Hematopoietic multipotent progenitor cell (in vitro differentiated cells): ENCODE results near the gene SERINC5. TPM values are rescaled to one million over a fixed set of nuclear protein-coding genes. Genes with fewer than 3 reads are reported as not detected.
"Not testable (repeated sequence)": the region's sequence is repeated elsewhere in the genome, so short reads cannot be mapped to it uniquely, and the experiment has no call there.

Source experiments
- DNase-seq, 3 donors: peaks; one replicate each; pipeline ENCODE4 v3.0.0-alpha.2; 2011 to 2015; ENCODE audit warnings: low read depth in 2 of 3, low spot score in 2 of 3
- total RNA-seq: library from RNA; depleted of rRNA; stranded (reverse); fragments of >200 nt; gene quantifications from one replicate; pipeline ENCODE4 v1.2.3, GENCODE V29; 2012

SERINC5 gene
- total RNA-seq, 1 donor = 13.7 TPM

DNA sequence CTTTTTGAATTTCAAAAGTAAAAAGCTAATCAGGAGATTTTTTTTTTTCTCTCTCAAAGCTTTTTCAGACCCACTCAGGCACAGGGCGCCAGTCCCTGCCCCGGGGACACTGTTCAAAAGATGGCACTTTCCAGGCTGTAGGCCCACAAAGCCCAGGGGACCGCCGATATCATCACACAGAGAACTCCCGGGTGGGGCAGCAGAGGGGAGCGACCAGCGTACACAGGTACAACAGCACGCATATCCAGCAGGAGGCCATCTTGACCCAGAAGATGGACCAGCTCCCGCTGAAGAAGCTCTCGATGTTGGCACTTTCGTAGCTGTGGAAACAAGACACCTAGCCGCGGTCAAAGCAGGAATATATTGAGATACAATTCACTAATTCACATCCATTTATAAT, 112.4 kb downstream of the SERINC5 start:
- DNase-seq = no peak

DNA sequence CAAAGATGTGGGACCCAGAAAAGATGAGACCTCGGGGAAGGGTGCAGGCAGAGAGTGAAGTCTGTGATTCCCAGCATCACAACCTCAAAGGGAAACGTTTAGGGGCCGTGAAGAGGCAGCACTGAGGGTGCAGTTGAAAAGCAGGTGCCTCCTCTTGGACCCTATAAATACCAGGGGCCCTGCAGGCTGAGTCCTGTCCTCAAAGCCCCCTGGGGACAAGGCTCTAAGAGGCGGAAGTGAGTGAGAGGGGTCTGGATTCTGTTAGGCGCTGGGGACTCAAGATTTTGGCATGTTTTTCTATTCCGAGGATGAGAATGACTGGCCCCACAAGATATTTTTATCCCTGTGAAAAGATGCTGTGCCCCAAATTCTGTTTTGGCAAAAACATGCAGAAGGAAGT, 112.9 kb downstream of the SERINC5 start:
- DNase-seq = no peak

DNA sequence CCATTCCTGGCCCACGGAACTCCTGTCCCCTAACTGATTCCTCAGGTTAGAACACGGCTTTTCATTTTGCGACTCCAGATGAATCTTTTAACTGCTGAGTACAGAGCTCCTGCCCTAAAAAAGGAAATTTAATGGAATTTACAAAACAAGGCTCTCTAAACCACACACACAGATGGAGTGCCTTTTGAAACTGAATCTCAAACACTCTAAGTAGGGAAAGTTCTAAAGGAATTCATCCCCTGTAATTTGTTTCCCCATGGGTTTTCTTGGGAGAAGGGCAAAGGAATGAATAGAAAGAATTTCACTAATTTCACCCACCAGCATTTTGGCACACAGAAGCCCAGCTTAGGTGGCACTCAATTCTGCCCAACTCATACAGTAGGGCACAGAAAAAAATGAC, 114.2 kb downstream of the SERINC5 start:
- DNase-seq = no peak

DNA sequence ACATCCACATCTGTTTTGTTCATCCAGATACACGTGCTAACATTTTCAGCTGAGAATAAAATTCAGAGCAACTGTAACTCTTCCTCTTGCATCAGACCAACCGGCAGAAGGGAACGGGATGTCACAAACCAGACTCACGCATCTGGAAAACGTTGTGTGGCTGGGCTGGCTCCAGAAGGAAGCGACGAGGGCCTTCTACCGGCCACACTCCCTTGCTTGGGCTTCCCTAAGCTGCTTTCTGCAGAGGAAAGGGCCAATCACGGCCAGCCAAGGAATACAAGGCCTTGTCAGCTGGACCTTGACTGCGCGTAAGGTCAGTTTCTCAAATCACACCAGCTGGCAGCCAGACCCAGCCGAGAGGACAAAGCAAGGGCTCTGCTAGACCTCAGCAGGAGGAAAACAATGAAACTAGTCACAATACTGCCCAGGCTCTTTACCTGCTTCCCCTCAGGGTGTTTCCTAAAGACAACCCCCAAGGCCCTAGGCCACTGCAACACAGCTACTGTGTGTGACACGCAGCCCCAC, 114.6 kb downstream of the SERINC5 start:
- DNase-seq = no peak

DNA sequence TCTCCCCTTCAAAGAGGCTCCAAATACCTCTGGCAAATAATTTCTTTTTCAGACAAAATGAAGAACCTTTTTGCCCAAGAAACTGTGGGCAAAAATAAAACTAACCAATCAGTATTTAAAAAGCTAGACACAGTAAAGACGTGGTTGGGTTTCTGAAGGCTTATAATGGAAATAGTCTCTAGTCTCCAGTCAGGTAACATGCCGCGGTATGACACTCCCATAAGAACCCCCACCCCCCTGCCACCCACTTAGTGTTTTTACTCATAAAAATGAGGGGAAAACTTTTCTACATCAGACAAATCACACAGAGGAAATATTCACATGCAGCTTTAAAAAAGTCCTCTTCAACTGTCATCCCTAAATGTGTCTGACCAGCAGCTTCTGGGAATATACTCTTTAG, 115.4 kb downstream of the SERINC5 start:
- no peak for DNase-seq

DNA sequence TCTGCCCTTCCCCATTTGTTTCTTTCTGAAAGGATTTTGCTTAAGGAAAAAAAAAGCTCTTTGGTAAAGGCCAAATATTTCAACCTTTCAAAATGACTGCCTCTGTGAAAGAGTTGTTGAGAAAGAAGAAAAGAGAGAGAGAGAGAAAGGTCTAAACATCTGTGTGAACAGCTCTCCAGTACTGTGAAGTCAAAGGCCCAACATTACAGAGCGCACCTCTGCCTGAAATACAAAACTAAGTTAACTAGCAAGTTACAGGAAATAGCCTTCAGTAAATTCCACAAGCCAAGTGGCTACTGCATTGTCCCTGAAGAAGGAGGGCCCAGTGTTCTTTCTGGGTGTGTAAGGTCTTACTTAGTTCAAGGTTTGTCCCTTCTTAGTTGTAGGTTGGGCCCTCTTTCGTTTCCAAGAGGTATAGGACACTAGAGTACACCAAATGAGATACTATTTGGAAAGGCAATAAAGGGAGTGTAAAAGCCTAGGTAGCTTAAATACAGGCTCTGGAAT, 116.3 kb downstream of the SERINC5 start:
- no peak for DNase-seq

DNA sequence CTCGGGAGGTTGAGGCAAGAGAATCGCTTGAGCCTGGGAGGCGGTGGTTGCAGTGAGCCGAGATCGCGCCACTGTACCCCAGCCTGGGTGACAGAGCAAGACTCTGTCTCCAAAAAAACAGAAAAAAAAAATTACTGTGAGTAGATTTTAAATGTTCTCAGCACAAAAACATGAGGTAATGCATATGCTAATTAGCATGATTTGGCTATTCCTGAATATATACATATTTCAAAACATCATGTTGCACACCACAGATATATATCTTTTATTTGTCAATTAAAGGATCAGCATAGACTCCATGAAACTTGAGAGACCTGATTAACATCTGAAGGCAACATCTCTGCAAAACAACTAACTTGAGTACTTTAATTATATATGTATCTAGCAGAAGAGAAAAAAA, 117.4 kb downstream of the SERINC5 start:
- DNase-seq = no peak

DNA sequence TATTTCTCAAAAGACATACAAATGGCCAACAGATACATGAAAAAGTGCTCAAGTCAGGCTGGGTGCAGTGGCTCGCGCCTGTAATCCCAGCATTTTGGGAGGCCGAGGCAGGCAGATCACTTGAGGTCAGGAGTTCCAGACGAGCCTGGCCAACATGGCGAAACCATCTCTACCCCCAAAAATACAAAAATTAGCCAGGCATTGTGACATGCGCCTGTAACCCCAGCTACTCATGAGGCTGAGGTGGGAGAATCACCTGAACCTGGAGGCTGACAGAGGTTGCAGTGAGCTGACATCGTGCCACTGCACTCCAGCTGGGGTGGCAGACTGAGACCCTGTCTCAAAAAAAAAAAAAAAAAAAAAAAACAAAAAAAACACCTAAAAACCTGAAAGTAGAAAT, 119.0 kb downstream of the SERINC5 start:
- not testable (repeated sequence) for DNase-seq

DNA sequence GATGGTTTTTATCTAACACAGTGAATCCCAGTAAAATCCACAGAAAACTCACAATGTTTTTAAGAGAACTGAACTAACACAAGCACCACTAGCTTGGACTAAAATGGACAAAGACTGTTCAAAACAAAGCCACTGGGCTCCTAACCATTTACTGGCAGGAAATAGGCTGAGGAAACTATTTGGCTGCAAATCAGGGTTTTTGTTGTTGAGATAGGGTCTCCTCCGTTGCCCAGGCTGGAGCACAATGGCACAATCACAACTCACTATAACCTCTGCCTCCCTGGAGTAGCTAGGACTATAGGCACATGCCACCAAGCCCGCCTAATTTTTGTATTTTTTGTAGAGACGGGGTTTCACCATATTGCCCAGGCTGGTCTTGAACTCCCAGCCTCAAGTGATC, 121.0 kb downstream of the SERINC5 start:
- no peak for DNase-seq

DNA sequence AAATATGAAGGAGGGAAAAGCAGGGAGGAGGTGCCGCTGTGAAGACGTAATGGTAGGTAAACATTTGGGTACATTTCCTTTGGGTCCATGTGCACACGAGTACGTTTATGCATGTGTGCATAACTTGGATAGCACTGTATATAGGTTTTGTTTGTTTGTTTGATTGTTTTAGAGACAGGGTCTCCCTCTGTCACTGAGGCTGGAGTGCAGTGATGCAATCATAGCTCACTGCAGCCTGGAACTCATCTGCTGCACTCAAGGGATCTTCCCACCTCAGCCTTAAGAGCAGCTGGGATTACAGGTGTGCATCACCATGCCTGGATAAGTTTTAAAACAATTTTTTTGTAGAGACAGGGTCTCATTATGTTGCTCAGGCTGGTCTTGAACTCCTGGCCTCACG, 126.7 kb downstream of the SERINC5 start:
- no peak for DNase-seq

DNA sequence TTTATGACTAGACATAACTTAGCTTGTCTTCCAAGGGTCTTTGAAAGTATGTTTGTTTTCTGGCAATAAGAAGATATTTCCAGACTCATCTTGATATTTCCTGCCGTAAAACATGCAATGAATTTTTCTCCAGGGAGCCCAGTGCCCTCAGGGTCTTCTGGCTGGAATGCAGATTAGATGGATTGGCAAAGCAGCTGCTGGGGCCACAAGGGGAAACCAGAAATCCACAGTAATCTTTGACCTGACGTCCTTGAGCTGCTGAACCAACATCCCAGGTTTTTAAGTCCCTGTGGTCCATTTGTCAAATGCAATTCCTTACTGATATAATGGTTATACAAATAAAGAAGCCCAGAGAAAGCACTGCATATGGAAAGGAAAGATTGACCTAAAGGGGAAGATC, 127.7 kb downstream of the SERINC5 start:
- no peak for DNase-seq

DNA sequence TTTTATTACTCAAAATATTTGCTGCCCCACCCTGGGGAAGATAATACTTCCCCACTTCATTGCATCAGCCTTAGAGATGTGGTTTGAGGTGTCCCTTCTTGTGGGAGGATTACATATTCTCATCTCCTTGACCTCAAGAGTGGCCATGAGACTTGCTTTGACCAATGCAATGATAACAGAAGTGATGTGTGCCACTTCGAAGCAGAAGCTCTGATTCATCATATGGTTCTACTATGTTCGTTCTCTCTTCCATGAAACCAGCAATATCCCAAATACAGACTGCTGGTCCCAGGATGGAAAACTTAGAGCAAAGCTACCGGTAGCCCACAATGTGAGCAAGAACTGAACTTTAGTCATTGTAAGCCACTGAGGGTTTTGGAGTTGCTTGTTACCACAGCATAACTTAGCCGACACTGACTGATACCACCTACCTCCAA, 128.7 kb downstream of the SERINC5 start:
- peak in 1 of 3 donors; percentile 8 for DNase-seq

DNA sequence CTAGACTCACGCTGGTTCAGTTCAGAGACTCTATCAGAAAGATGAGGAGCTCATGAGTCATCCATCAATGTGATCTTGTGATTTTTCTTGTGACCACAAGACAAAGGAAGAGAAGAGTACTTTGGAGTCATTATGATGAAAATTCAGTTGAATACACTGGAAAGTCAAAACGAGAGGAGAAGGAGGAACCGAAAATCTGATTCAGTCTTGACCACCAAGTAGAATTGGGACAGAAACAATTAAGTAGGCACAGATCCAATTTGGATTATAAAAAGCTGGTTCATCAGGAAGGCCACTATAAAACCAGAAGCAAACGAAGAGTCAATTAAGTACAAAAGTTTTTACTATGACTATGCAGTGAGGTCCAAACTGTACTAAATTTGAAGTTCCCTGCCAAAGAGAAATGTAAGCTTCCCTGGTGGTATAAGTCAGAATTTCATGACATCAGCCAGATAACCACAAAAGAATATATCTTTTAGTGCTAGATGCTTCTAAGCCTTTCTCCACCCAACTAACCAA, 129.8 kb downstream of the SERINC5 start:
- no peak for DNase-seq

DNA sequence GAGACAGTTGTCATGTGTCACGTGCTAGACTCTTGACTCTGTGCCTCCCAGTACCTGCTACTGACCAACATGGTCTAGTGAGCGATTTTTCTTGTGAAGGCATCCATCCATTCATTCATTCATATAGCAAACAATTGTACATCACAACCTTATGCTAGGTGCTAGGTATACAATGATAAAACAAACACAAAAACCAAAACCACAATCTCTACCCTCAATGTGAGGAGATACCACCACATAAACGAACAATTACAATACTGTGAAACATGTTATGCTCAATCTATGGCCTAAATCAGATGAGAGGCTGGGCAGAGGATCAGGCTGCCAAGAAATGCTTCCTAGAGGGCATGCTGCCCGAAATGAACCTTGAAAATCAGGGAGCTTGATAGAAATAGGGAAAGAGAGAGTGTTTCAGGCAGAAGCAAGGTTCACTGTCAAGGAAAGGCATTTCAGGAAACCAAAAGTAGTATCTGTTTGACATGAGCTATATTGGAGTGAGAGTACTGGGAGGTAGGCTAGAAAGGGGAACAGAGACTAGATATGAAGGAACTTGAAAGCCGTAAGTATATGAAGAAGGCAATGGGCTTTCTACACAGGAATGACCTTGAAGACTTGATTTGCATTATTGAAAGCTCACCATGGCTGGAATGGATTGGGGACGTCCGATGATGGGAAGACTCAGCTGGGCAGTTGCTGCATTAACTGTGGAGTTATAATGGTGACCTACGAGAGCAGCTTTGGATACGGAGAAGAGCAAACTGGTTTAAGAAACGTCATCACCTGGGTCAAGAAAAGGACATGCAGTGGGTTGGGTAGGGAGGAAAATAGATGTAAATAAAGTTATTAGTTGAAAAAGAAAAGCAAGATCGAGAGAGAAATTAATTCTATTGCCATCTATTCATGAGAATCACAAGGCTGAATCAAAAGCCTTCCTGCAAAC, 130.6 kb downstream of the SERINC5 start:
- DNase-seq = no peak

DNA sequence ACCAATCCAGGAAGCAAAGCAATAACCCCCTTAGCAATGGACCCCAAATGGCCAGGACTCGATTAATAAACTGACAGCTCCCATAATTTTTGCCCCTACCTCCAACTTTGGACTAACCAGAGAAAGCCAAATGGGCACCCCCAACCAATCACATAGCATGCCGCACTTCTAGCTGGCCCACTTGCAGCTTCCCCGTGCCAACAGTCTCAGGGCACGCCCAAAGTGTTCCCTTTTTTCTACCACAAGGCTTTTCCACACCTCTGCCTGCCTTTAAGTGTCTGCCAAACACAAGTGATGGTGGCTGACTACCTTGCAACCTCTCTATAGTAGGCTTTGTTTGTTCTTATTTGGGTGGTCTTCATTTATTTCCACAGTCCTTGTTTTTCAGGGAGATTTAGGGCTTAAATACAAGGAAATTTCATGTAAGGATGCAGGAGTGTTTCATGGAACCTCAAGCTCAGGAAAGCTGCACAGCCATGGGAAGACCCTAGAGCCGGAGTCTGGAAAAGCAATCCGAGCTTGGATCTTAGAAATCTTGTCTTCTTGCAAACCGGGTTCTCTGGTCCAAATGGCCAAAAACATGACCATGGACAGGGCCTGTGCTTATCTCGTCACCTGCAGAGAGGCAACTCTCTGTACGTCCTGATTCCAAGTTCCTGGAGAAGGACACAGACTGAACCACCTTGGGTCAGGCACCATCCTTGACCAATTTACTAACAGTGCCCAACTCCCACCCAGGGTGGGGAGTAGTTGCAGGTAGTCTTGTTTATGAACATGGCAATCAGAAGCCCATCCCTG, 131.5 kb downstream of the SERINC5 start:
- no peak for DNase-seq

DNA sequence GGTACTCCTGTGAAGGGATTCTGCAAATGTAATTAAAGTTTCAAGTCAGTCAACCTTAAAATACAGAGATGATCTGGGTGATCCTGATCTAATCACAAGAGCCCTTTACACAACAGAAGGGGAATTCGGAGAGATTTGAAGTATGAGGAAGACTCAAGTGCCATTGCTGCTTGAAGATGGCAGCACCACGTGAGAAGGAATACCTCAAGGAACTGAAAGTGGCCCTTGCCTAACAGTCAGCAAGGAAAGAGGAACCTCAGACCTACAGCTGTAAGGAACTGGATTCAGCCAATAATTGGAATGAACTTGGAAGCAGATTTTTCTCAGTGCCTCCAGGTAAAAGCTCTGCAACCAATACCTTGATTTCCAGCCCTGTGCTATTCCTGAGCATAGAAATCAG, 133.3 kb downstream of the SERINC5 start:
- DNase-seq = no peak

DNA sequence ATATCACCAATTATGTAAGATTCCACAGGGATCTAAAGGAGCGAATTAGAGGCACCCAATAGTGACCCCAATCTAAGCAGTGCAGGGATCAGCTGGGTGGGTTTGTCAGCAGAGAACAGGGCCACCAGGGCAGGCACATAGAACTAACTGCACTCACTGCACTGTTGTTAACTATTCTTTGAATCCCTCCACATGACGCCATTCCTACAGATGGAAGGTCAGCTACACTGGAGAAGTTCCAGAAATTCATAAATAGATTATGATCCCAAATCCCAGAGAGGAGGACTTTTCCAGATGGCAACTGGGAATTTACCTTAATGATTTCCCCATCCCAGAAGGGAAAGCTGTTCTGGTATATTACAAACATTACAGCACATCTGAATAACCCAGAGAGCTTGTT, 136.5 kb downstream of the SERINC5 start:
- no peak for DNase-seq

DNA sequence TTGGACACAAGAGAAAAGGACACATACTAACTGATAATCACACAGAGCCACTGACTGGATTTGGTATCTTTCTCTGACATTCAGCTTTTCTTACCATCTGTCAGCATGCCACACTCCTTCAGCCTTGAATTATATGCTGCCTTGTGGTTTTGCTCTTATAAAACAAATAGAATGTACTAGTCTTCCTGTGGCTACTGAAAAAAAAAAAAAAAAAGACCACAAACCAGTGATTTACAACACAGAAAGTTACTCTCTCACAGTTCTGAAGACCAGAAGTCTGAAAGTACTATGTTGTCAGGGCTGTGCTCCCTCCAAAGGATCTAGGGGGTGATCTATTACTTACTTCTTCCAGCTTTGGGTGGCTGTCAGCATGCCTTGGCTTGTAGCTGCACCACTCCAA, 138.4 kb downstream of the SERINC5 start:
- DNase-seq = peak in 1 of 3 donors; percentile 26

DNA sequence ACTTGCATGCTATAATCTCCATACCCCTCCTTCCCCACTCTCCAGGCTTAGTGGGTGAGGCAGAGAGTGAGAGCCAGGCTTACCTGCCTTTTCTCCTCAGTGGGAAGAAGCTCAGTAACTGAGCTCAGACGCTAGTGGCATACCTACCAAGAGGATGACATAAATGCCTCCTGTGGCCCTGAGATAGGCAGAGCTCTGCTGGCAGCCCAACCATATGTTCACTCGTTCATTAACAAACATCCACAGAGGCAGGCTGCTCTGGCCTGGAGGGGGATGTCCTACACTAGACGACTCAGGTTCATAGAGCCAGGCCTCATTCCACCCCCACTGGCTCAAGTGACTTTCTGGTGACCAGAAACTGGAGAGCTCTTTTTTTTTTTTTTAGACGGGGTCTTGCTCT, 139.4 kb downstream of the SERINC5 start:
- no peak for DNase-seq

DNA sequence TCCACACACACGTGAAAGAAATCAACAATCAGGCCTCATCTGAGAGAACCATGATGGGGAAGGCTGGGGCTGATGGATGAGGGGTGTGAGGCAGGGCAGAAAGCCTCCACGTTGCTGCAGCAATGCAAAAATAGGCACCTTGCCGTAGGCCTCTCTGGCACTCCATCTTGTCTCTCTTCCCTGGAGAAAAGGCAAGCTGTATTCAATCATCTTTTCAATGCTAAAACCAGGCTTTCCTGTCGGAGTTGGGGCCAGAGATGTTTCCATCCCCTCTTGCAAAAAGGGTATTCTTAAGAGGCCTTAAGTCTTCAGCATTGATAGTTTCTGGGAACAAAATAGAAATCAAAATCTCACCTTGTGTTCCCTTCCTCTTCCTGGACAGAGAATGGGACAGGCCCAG, 139.8 kb downstream of the SERINC5 start:
- DNase-seq = no peak

DNA sequence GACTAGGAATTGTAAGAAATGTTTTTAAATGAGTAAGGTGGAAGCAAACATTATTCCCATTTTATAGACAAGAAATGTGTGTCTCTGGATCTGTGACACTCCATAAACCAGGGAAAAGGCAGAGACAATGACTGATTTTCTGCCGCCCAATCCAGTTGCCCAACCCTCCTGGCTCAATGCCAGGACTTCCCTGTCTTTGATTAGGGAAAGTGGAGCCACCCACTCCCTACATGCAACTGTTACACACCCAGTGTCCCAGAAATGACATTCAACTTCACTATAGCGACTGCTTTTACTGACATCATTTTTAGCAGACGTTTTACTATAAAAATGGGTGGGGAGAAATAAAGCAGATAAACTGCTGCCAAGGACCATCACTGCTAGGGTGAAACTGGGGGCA, 141.0 kb downstream of the SERINC5 start:
- DNase-seq = no peak
